ENCODE data around the gene LCN15. TPM values are rescaled to one million over a fixed set of nuclear protein-coding genes. Genes with fewer than 3 reads are reported as not detected.

LCN15 gene
- total RNA-seq, 1 experiment from 2014 or later, result not detected

- no peaks in the 10 kb centered on the region for H3K9me2 ChIP-seq (replicated peaks; ENCODE audit: insufficient read depth, low read length)
- peaks cover 37% of the 10 kb centered on the region for H4K20me1 ChIP-seq (ENCODE audit: insufficient read depth, low read depth, low read length)
- no peaks in the 10 kb centered on the region for H3K27me3 ChIP-seq (ENCODE audit: low read length)
- peaks cover 24% of the 10 kb centered on the region for H3K4me1 ChIP-seq (ENCODE audit: low read length)
- H3K27ac ChIP-seq (ENCODE audit: low read length), result no peak overlapping the region
- H3K4me2 ChIP-seq (ENCODE audit: low read depth, low read length, poor library complexity, severe bottlenecking), result no peak overlapping the region
- H3K79me2 ChIP-seq (ENCODE audit: low read length), result peaks cover 13% of the 10 kb centered on the region
- no peak overlapping the region for H3K4me3 ChIP-seq (ENCODE audit: low read length)
- peaks cover 23% of the 10 kb centered on the region for H3K36me3 ChIP-seq (ENCODE audit: insufficient read depth, low read length)
- DNase-seq, result no peak
- H3K9me3 ChIP-seq (ENCODE audit: low read length), result no peaks in the 10 kb centered on the region
- H2AFZ ChIP-seq (ENCODE audit: low read length), result no peak overlapping the region
- no peak overlapping the region for H3K9ac ChIP-seq (ENCODE audit: low read length)
Observed at GRCh38 chr9:136723989-136724388, 40.3 kb downstream of the LCN15 start.

- Histone ChIP-seq H3K79me2 (ENCODE audit: low read length) (peaks cover 13% of the 10 kb centered on the region), H3K9ac (ENCODE audit: low read length) (no peak overlapping the region), H3K27ac (ENCODE audit: low read length) (no peak overlapping the region), H3K4me3 (ENCODE audit: low read length) (no peak overlapping the region), H3K27me3 (ENCODE audit: low read length) (no peaks in the 10 kb centered on the region), H4K20me1 (ENCODE audit: insufficient read depth, low read depth, low read length) (peaks cover 37% of the 10 kb centered on the region), H3K4me2 (ENCODE audit: low read depth, low read length, poor library complexity, severe bottlenecking) (no peak overlapping the region), H3K36me3 (ENCODE audit: insufficient read depth, low read length) (peaks cover 23% of the 10 kb centered on the region), H2AFZ (ENCODE audit: low read length) (no peak overlapping the region), H3K9me2 (replicated peaks; ENCODE audit: insufficient read depth, low read length) (no peaks in the 10 kb centered on the region), H3K9me3 (ENCODE audit: low read length) (no peaks in the 10 kb centered on the region), H3K4me1 (ENCODE audit: low read length) (peaks cover 19% of the 10 kb centered on the region)
- no peak for DNase-seq
Observed at GRCh38 chr9:136723362-136723976, 40.8 kb downstream of the LCN15 start.

- peaks cover 23% of the 10 kb centered on the region for H3K36me3 ChIP-seq (ENCODE audit: insufficient read depth, low read length)
Observed at GRCh38 chr9:136722969-136723356, 41.4 kb downstream of the LCN15 start.

GRCh38 chr9:136722093-136722968, 42.0 kb downstream of the LCN15 start:
- DNase-seq, result peak; percentile 54
- Histone ChIP-seq H3K27ac (ENCODE audit: low read length) (no peak overlapping the region), H3K36me3 (ENCODE audit: insufficient read depth, low read length) (peaks cover 23% of the 10 kb centered on the region), H3K4me1 (ENCODE audit: low read length) (peaks cover 15% of the 10 kb centered on the region), H4K20me1 (ENCODE audit: insufficient read depth, low read depth, low read length) (peaks cover 34% of the 10 kb centered on the region), H3K9me3 (ENCODE audit: low read length) (no peaks in the 10 kb centered on the region), H3K9me2 (replicated peaks; ENCODE audit: insufficient read depth, low read length) (no peaks in the 10 kb centered on the region), H3K9ac (ENCODE audit: low read length) (no peak overlapping the region), H3K4me3 (ENCODE audit: low read length) (no peak overlapping the region), H3K27me3 (ENCODE audit: low read length) (no peaks in the 10 kb centered on the region), H3K4me2 (ENCODE audit: low read depth, low read length, poor library complexity, severe bottlenecking) (no peak overlapping the region), H2AFZ (ENCODE audit: low read length) (no peak overlapping the region), H3K79me2 (ENCODE audit: low read length) (peaks cover 7% of the 10 kb centered on the region)

More at GRCh38 chr9:136722969-136723356, 41.4 kb downstream of the LCN15 start:
- Histone ChIP-seq H3K79me2 (ENCODE audit: low read length) (peaks cover 13% of the 10 kb centered on the region), H3K9me3 (ENCODE audit: low read length) (no peaks in the 10 kb centered on the region), H3K4me1 (ENCODE audit: low read length) (peaks cover 15% of the 10 kb centered on the region), H4K20me1 (ENCODE audit: insufficient read depth, low read depth, low read length) (peaks cover 37% of the 10 kb centered on the region), H2AFZ (ENCODE audit: low read length) (no peak overlapping the region), H3K9ac (ENCODE audit: low read length) (no peak overlapping the region), H3K4me3 (ENCODE audit: low read length) (no peak overlapping the region), H3K9me2 (replicated peaks; ENCODE audit: insufficient read depth, low read length) (no peaks in the 10 kb centered on the region), H3K27me3 (ENCODE audit: low read length) (no peaks in the 10 kb centered on the region), H3K4me2 (ENCODE audit: low read depth, low read length, poor library complexity, severe bottlenecking) (no peak overlapping the region), H3K27ac (ENCODE audit: low read length) (no peak overlapping the region)
- peak; percentile 48 for DNase-seq

GRCh38 chr9:136721339-136722092, 42.8 kb downstream of the LCN15 start:
- H3K79me2 ChIP-seq (ENCODE audit: low read length), result peaks cover under 1% of the 10 kb centered on the region; the same call in 1 of the 2 replicates
- no peak overlapping the region for H3K4me3 ChIP-seq (ENCODE audit: low read length)
- H2AFZ ChIP-seq (ENCODE audit: low read length), result no peak overlapping the region
- no peaks in the 10 kb centered on the region for H3K9me2 ChIP-seq (replicated peaks; ENCODE audit: insufficient read depth, low read length)
- DNase-seq, result peak; percentile 60
- no peak overlapping the region for H3K9ac ChIP-seq (ENCODE audit: low read length)
- no peak overlapping the region for H3K27ac ChIP-seq (ENCODE audit: low read length)
- H3K4me1 ChIP-seq (ENCODE audit: low read length), result peaks cover 9% of the 10 kb centered on the region
- H4K20me1 ChIP-seq (ENCODE audit: insufficient read depth, low read depth, low read length), result peaks cover 26% of the 10 kb centered on the region
- H3K27me3 ChIP-seq (ENCODE audit: low read length), result no peaks in the 10 kb centered on the region
- H3K36me3 ChIP-seq (ENCODE audit: insufficient read depth, low read length), result peaks cover 19% of the 10 kb centered on the region
- no peak overlapping the region for H3K4me2 ChIP-seq (ENCODE audit: low read depth, low read length, poor library complexity, severe bottlenecking)
- no peaks in the 10 kb centered on the region for H3K9me3 ChIP-seq (ENCODE audit: low read length)

- DNase-seq, result no peak
- Histone ChIP-seq H3K4me2 (ENCODE audit: low read depth, low read length, poor library complexity, severe bottlenecking) (no peak overlapping the region), H3K27ac (ENCODE audit: low read length) (no peak overlapping the region), H3K4me1 (ENCODE audit: low read length) (peaks cover 3% of the 10 kb centered on the region), H2AFZ (ENCODE audit: low read length) (no peak overlapping the region), H3K9ac (ENCODE audit: low read length) (no peak overlapping the region), H3K9me2 (replicated peaks; ENCODE audit: insufficient read depth, low read length) (no peaks in the 10 kb centered on the region), H3K79me2 (ENCODE audit: low read length) (no peaks in the 10 kb centered on the region), H3K4me3 (ENCODE audit: low read length) (no peak overlapping the region), H3K27me3 (ENCODE audit: low read length) (no peaks in the 10 kb centered on the region), H3K9me3 (ENCODE audit: low read length) (no peaks in the 10 kb centered on the region), H4K20me1 (ENCODE audit: insufficient read depth, low read depth, low read length) (peaks cover 20% of the 10 kb centered on the region), H3K36me3 (ENCODE audit: insufficient read depth, low read length) (peaks cover 13% of the 10 kb centered on the region)
Observed at GRCh38 chr9:136720898-136721338, 43.4 kb downstream of the LCN15 start.

GRCh38 chr9:136720251-136720897, 43.9 kb downstream of the LCN15 start:
- Histone ChIP-seq H3K4me1 (ENCODE audit: low read length) (no peaks in the 10 kb centered on the region), H3K79me2 (ENCODE audit: low read length) (no peaks in the 10 kb centered on the region), H2AFZ (ENCODE audit: low read length) (no peak overlapping the region), H3K27ac (ENCODE audit: low read length) (no peak overlapping the region), H3K9ac (ENCODE audit: low read length) (no peak overlapping the region), H3K36me3 (ENCODE audit: insufficient read depth, low read length) (peaks cover 7% of the 10 kb centered on the region), H3K9me3 (ENCODE audit: low read length) (no peaks in the 10 kb centered on the region), H3K27me3 (ENCODE audit: low read length) (no peaks in the 10 kb centered on the region), H3K9me2 (replicated peaks; ENCODE audit: insufficient read depth, low read length) (no peaks in the 10 kb centered on the region), H4K20me1 (ENCODE audit: insufficient read depth, low read depth, low read length) (peaks cover 15% of the 10 kb centered on the region), H3K4me3 (ENCODE audit: low read length) (no peak overlapping the region), H3K4me2 (ENCODE audit: low read depth, low read length, poor library complexity, severe bottlenecking) (no peak overlapping the region)
- DNase-seq, result peak; percentile 68
